ENCODE data around the gene TTC16.

DNA sequence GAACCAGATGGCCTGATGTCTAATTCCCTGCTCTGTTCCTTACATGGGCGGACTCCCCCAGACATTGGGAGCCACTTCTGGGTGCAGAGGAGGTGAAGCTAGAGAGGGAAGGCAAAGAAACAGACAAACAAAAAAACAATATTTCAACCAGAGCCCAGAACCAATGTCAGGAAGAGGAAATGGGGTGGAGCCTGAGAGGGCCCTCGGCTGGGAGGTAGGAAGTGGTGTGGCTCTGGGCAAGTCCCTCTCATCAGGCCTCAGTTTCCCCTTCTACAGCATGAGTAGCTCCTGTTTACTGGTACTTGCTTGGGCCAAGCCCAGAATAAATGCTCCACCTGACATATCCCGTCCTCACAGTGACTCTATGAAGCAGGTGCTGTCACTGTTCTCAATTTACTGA lies 51.5 kb downstream of the TTC16 start:
- TF ChIP-seq, protein P1, sequence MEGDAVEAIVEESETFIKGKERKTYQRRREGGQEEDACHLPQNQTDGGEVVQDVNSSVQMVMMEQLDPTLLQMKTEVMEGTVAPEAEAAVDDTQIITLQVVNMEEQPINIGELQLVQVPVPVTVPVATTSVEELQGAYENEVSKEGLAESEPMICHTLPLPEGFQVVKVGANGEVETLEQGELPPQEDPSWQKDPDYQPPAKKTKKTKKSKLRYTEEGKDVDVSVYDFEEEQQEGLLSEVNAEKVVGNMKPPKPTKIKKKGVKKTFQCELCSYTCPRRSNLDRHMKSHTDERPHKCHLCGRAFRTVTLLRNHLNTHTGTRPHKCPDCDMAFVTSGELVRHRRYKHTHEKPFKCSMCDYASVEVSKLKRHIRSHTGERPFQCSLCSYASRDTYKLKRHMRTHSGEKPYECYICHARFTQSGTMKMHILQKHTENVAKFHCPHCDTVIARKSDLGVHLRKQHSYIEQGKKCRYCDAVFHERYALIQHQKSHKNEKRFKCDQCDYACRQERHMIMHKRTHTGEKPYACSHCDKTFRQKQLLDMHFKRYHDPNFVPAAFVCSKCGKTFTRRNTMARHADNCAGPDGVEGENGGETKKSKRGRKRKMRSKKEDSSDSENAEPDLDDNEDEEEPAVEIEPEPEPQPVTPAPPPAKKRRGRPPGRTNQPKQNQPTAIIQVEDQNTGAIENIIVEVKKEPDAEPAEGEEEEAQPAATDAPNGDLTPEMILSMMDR (IDR thresholded peaks at IDR 0.05), result no peak
- no peak for TF ChIP-seq POLR2A (IDR thresholded peaks at IDR 0.05)

Data from suprapubic skin (tissue), 3 donors.